ENCODE results near the gene NOP58. TPM values are rescaled to one million over a fixed set of nuclear protein-coding genes. Genes with fewer than 3 reads are reported as not detected.

The NOP58 gene
- total RNA-seq, 1 donor from 2014 or later, result 40.4 TPM

- TF ChIP-seq CTCF (IDR thresholded peaks at IDR 0.05; ENCODE audit: unreplicated experiment), result no peak
- no peak for DNase-seq (ENCODE audit: low spot score)
- H3K9me3 Mint-ChIP-seq (ENCODE audit: unreplicated experiment), result no peaks in the 10 kb centered on the region
- peaks cover 24% of the 10 kb centered on the region for H3K36me3 Mint-ChIP-seq (ENCODE audit: low read depth, unreplicated experiment)
- H3K4me3 Mint-ChIP-seq (ENCODE audit: unreplicated experiment), result no peak overlapping the region
- no peak overlapping the region for H3K27ac Mint-ChIP-seq (ENCODE audit: unreplicated experiment)
- no peaks in the 10 kb centered on the region for H3K4me1 Mint-ChIP-seq (ENCODE audit: unreplicated experiment)
- H3K27me3 Mint-ChIP-seq (ENCODE audit: unreplicated experiment), result no peaks in the 10 kb centered on the region
Observed at GRCh38 chr2:202289394-202290204, 24.0 kb downstream of the NOP58 start.

GRCh38 chr2:202290316-202290715, 24.8 kb downstream of the NOP58 start:
- no peak overlapping the region for H3K27ac Mint-ChIP-seq (ENCODE audit: unreplicated experiment)
- H3K9me3 Mint-ChIP-seq (ENCODE audit: unreplicated experiment), result no peaks in the 10 kb centered on the region
- H3K36me3 Mint-ChIP-seq (ENCODE audit: low read depth, unreplicated experiment), result peaks cover 21% of the 10 kb centered on the region
- DNase-seq (ENCODE audit: low spot score), result no peak
- H3K27me3 Mint-ChIP-seq (ENCODE audit: unreplicated experiment), result no peaks in the 10 kb centered on the region
- no peak overlapping the region for H3K4me3 Mint-ChIP-seq (ENCODE audit: unreplicated experiment)
- no peaks in the 10 kb centered on the region for H3K4me1 Mint-ChIP-seq (ENCODE audit: unreplicated experiment)
- TF ChIP-seq CTCF (IDR thresholded peaks at IDR 0.05; ENCODE audit: unreplicated experiment), result no peak

- Mint-ChIP-seq H3K27ac (ENCODE audit: unreplicated experiment) (no peak overlapping the region), H3K4me3 (ENCODE audit: unreplicated experiment) (no peak overlapping the region), H3K9me3 (ENCODE audit: unreplicated experiment) (no peaks in the 10 kb centered on the region), H3K36me3 (ENCODE audit: low read depth, unreplicated experiment) (peaks cover 21% of the 10 kb centered on the region), H3K27me3 (ENCODE audit: unreplicated experiment) (peaks cover 1% of the 10 kb centered on the region), H3K4me1 (ENCODE audit: unreplicated experiment) (no peaks in the 10 kb centered on the region)
- no peak for TF ChIP-seq CTCF (IDR thresholded peaks at IDR 0.05; ENCODE audit: unreplicated experiment)
- no peak for DNase-seq (ENCODE audit: low spot score)
Observed at GRCh38 chr2:202290970-202291369, 25.4 kb downstream of the NOP58 start.

- DNase-seq (ENCODE audit: low spot score), result no peak
- Mint-ChIP-seq H3K27me3 (ENCODE audit: unreplicated experiment) (peaks cover 4% of the 10 kb centered on the region), H3K4me1 (ENCODE audit: unreplicated experiment) (no peaks in the 10 kb centered on the region), H3K36me3 (ENCODE audit: low read depth, unreplicated experiment) (peaks cover 20% of the 10 kb centered on the region), H3K27ac (ENCODE audit: unreplicated experiment) (no peak overlapping the region), H3K4me3 (ENCODE audit: unreplicated experiment) (no peak overlapping the region), H3K9me3 (ENCODE audit: unreplicated experiment) (no peaks in the 10 kb centered on the region)
- TF ChIP-seq CTCF (IDR thresholded peaks at IDR 0.05; ENCODE audit: unreplicated experiment), result no peak
Observed at GRCh38 chr2:202299712-202300111, 34.1 kb downstream of the NOP58 start.

- TF ChIP-seq CTCF (IDR thresholded peaks at IDR 0.05; ENCODE audit: unreplicated experiment), result no peak
- Mint-ChIP-seq H3K9me3 (ENCODE audit: unreplicated experiment) (no peaks in the 10 kb centered on the region), H3K27me3 (ENCODE audit: unreplicated experiment) (no peaks in the 10 kb centered on the region), H3K27ac (ENCODE audit: unreplicated experiment) (no peak overlapping the region), H3K4me1 (ENCODE audit: unreplicated experiment) (no peaks in the 10 kb centered on the region), H3K36me3 (ENCODE audit: low read depth, unreplicated experiment) (peaks cover 15% of the 10 kb centered on the region), H3K4me3 (ENCODE audit: unreplicated experiment) (no peak overlapping the region)
- DNase-seq (ENCODE audit: low spot score), result no peak
Observed at GRCh38 chr2:202306034-202306433, 40.5 kb downstream of the NOP58 start.
